Measurements from ENCODE around the gene GALNT2.

DNA sequence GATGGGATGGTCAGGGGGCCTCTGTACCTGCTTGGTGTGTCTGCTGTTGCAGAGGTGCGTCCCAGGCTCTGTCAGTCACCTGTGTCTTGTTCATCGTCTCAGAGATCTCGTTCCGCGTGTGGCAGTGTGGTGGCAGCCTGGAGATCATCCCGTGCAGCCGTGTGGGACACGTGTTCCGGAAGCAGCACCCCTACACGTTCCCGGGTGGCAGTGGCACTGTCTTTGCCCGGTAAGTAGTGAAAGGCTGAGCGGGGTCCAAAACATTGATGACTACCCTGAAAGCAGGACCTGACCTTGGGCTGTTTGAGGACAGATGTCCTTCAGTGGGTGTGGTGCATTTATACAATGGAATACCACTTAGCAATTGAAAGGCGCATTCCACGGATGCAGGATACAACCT is 188.1 kb downstream of the GALNT2 start:
- TF ChIP-seq, protein P1, sequence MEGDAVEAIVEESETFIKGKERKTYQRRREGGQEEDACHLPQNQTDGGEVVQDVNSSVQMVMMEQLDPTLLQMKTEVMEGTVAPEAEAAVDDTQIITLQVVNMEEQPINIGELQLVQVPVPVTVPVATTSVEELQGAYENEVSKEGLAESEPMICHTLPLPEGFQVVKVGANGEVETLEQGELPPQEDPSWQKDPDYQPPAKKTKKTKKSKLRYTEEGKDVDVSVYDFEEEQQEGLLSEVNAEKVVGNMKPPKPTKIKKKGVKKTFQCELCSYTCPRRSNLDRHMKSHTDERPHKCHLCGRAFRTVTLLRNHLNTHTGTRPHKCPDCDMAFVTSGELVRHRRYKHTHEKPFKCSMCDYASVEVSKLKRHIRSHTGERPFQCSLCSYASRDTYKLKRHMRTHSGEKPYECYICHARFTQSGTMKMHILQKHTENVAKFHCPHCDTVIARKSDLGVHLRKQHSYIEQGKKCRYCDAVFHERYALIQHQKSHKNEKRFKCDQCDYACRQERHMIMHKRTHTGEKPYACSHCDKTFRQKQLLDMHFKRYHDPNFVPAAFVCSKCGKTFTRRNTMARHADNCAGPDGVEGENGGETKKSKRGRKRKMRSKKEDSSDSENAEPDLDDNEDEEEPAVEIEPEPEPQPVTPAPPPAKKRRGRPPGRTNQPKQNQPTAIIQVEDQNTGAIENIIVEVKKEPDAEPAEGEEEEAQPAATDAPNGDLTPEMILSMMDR (IDR thresholded peaks at IDR 0.05) = no peak
- no peak for TF ChIP-seq POLR2A (IDR thresholded peaks at IDR 0.05)

Measured in tibial nerve (tissue), 3 donors.